Ovary (tissue), 3 donors: ENCODE measurements around the gene RRAGB.
"Not testable (repeated sequence)": the region's sequence is repeated elsewhere in the genome, so short reads cannot be mapped to it uniquely, and the experiment has no call there.

Source experiments
- POLR2A ChIP-seq: fragments of 450-650 bp; IDR thresholded peaks from one replicate; pipeline ENCODE4 v1.6.1; 2017; ENCODE audit warnings: antibody characterized with exemption, mild to moderate bottlenecking, moderate library complexity
- TF ChIP-seq, protein P1 (sequence below), 3 donors: fragments of 450-650 bp in 2 of 3; fragments of 200-600 bp in 1 of 3; IDR thresholded peaks; one replicate each; pipeline versions ENCODE4 v1.5.1 to v1.8.0; 2016 to 2022; ENCODE audit warnings: antibody characterized with exemption in 3 of 3, mild to moderate bottlenecking in 1 of 3
- donor health status: DM: no; HTN: no; CAD: no.

DNA sequence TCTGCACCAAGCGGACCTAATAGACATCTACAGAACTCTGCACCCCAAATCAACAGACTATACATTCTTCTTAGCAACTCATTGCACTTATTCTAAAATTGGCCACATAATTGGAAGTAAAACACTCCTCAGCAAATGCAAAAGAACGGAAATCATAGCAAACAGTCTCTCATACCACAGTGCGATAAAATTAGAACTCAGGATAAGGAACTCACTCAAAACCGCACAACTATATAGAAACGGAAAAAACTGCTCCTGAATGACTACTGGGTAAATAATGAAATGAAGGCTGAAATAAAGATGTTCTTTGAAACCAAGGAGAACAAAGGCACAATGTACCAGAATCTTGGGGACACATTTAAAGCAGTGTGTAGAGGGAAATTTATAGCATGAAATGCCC is 12.5 kb upstream of the RRAGB start:
- not testable (repeated sequence) for TF ChIP-seq POLR2A
- TF ChIP-seq, protein P1, sequence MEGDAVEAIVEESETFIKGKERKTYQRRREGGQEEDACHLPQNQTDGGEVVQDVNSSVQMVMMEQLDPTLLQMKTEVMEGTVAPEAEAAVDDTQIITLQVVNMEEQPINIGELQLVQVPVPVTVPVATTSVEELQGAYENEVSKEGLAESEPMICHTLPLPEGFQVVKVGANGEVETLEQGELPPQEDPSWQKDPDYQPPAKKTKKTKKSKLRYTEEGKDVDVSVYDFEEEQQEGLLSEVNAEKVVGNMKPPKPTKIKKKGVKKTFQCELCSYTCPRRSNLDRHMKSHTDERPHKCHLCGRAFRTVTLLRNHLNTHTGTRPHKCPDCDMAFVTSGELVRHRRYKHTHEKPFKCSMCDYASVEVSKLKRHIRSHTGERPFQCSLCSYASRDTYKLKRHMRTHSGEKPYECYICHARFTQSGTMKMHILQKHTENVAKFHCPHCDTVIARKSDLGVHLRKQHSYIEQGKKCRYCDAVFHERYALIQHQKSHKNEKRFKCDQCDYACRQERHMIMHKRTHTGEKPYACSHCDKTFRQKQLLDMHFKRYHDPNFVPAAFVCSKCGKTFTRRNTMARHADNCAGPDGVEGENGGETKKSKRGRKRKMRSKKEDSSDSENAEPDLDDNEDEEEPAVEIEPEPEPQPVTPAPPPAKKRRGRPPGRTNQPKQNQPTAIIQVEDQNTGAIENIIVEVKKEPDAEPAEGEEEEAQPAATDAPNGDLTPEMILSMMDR (IDR thresholded peaks at IDR 0.05): not testable (repeated sequence)
